CD14-positive monocyte (primary cell): ENCODE results near the gene ARHGAP32. TPM values are rescaled to one million over a fixed set of nuclear protein-coding genes. Genes with fewer than 3 reads are reported as not detected.
"Not testable (repeated sequence)": the region's sequence is repeated elsewhere in the genome, so short reads cannot be mapped to it uniquely, and the experiment has no call there.

Experiments used
- DNase-seq, 3 donors: peaks; one replicate each; pipeline ENCODE4 v3.0.0-alpha.2; 2011 to 2022
- H2AFZ ChIP-seq: 2 replicates; pipeline ENCODE4 v1.6.0; 2012; ENCODE audit warnings: mild to moderate bottlenecking, low read depth, low read length, inconsistent platforms; ENCODE audit not compliant: insufficient read depth, poor library complexity, severe bottlenecking
- H3K27ac ChIP-seq, 2 donors: 1 replicate in 1 of 2; 2 replicates in 1 of 2; pipeline ENCODE4 v1.5.1; 2012 to 2013; ENCODE audit warnings: low read length in 2 of 2, control low read depth in 1 of 2, inconsistent platforms in 1 of 2, low read depth in 1 of 2, mild to moderate bottlenecking in 1 of 2
- H3K27me3 ChIP-seq, 2 donors: one replicate each; pipeline versions ENCODE4 v1.6.0 to v1.6.1; 2011 to 2013; ENCODE audit warnings: low read length in 2 of 2; ENCODE audit not compliant: control insufficient read depth in 2 of 2, insufficient read depth in 2 of 2
- H3K36me3 ChIP-seq, 2 donors: replicated peaks in 1 of 2; 1 replicate in 1 of 2; 2 replicates in 1 of 2; pipeline versions ENCODE4 v1.5.1 to v1.6.1; 2012 to 2013; ENCODE audit warnings: low read length in 2 of 2, control low read depth in 1 of 2, inconsistent platforms in 1 of 2, mild to moderate bottlenecking in 1 of 2; ENCODE audit not compliant: insufficient read depth in 2 of 2, control insufficient read depth in 1 of 2
- H3K4me1 ChIP-seq, 2 donors: 1 replicate in 1 of 2; 2 replicates in 1 of 2; pipeline versions ENCODE4 v1.5.1 to v1.6.1; 2012 to 2013; ENCODE audit warnings: low read length in 2 of 2, control low read depth in 1 of 2, inconsistent platforms in 1 of 2, mild to moderate bottlenecking in 1 of 2, moderate library complexity in 1 of 2; ENCODE audit not compliant: insufficient read depth in 2 of 2, control insufficient read depth in 1 of 2
- H3K4me2 ChIP-seq: replicated peaks from 2 replicates; pipeline ENCODE3; 2012; ENCODE audit warnings: low read length, moderate library complexity, mild to moderate bottlenecking; ENCODE audit not compliant: poor library complexity, severe bottlenecking; ENCODE audit errors: extremely low read depth
- H3K4me3 ChIP-seq, 3 experiments: fragments of 200-600 bp in 1 of 3; sonication (generic) in 1 of 3; replicated peaks in 1 of 3; 1 replicate in 2 of 3; 2 replicates in 1 of 3; pipeline ENCODE4 v1.5.1; 2011 to 2013; ENCODE audit warnings: low read length in 3 of 3, mild to moderate bottlenecking in 3 of 3, control low read depth in 2 of 3, low read depth in 2 of 3, inconsistent platforms in 1 of 3, moderate library complexity in 1 of 3
- H3K79me2 ChIP-seq: 2 replicates; pipeline ENCODE4 v1.6.0; 2012; ENCODE audit warnings: mild to moderate bottlenecking, control low read depth, inconsistent platforms, low read length, moderate library complexity; ENCODE audit not compliant: insufficient read depth
- H3K9ac ChIP-seq: 2 replicates; pipeline ENCODE4 v1.6.0; 2017; ENCODE audit warnings: low read length, mild to moderate bottlenecking; ENCODE audit not compliant: insufficient read depth, poor library complexity, severe bottlenecking
- H3K9me3 ChIP-seq, 2 donors: replicated peaks in 1 of 2; 1 replicate in 1 of 2; 2 replicates in 1 of 2; pipeline versions ENCODE4 v1.5.1 to v1.6.1; 2012 to 2013; ENCODE audit warnings: low read length in 2 of 2, control low read depth in 1 of 2; ENCODE audit not compliant: control insufficient read depth in 1 of 2, insufficient read depth in 1 of 2
- H4K20me1 ChIP-seq: 2 replicates; pipeline ENCODE4 v1.6.0; 2012; ENCODE audit warnings: mild to moderate bottlenecking, low read length, control low read depth, moderate library complexity; ENCODE audit not compliant: insufficient read depth
- H3K27ac Mint-ChIP-seq, 7 donors: one replicate each; pipeline ENCODE4 v1.8.0; 2020; ENCODE audit warnings: mild to moderate bottlenecking in 7 of 7, mixed read lengths in 7 of 7, moderate library complexity in 6 of 7, inconsistent platforms in 2 of 7
- H3K27me3 Mint-ChIP-seq, 3 donors: one replicate each; pipeline ENCODE4 v1.8.0; 2021 to 2022; ENCODE audit warnings: low read depth in 3 of 3, mild to moderate bottlenecking in 3 of 3, mixed read lengths in 3 of 3, moderate library complexity in 3 of 3, inconsistent platforms in 1 of 3
- H3K36me3 Mint-ChIP-seq, 2 donors: one replicate each; pipeline ENCODE4 v1.8.0; 2020; ENCODE audit warnings: mixed read lengths in 2 of 2, inconsistent platforms in 1 of 2, mild to moderate bottlenecking in 1 of 2
- H3K4me1 Mint-ChIP-seq: one replicate; pipeline ENCODE4 v1.8.0; 2020; ENCODE audit warnings: mild to moderate bottlenecking, mixed read lengths
- H3K4me3 Mint-ChIP-seq, 2 donors: one replicate each; pipeline ENCODE4 v1.8.0; 2020; ENCODE audit warnings: mild to moderate bottlenecking in 2 of 2, mixed read lengths in 2 of 2, moderate library complexity in 1 of 2
- H3K9me3 Mint-ChIP-seq, 7 donors: one replicate each; pipeline ENCODE4 v1.8.0; 2020 to 2022; ENCODE audit warnings: mixed read lengths in 7 of 7, mild to moderate bottlenecking in 6 of 7, moderate library complexity in 6 of 7, inconsistent platforms in 2 of 7
- CTCF ChIP-seq: fragments of 200-600 bp; IDR thresholded peaks from one replicate; pipeline ENCODE4 v1.8.0; 2022; ENCODE audit warnings: antibody characterized with exemption, mild to moderate bottlenecking
- WGBS: methylation state at CpG from one replicate; pipeline ENCODE4 v1.1.5; 2013; ENCODE audit warnings: missing lambda C conversion rate; ENCODE audit not compliant: insufficient coverage; 5-methylcytosine and 5-hydroxymethylcytosine counted together
- intact Hi-C, 2 donors: fragments of 100-400 bp; cut with micrococcal nuclease; formaldehyde crosslinking; loops; one replicate each; pipeline versions ENCODE4 v1.15.0 to v1.15.1; 2023
- polyA plus RNA-seq, 3 donors: library from polyadenylated mRNA; depleted of rRNA in 1 of 3; unstranded in 2 of 3; stranded (reverse) in 1 of 3; fragments of 300-500 nt in 2 of 3; fragments of >200 nt in 1 of 3; fragmentation: Illumina TruSeq in 2 of 3; gene quantifications; 1 replicate in 2 of 3; 2 replicates in 1 of 3; pipeline ENCODE4 v1.2.3, GENCODE V29; 2012 to 2021

Gene ARHGAP32
- polyA plus RNA-seq, 3 donors = 0.13 to 3.4 (median 0.72) TPM

GRCh38 chr11:129163714-129164164, 28.4 kb downstream of the ARHGAP32 start:
- no peak overlapping the region for H3K4me3 ChIP-seq
- 95% methylated on average over 2 of the region's 3 CpGs for WGBS
- no peak for TF ChIP-seq CTCF
- no peak for DNase-seq
- no peak overlapping the region for H3K27ac Mint-ChIP-seq
- H3K4me2 ChIP-seq = no peak overlapping the region
- no peaks in the 10 kb centered on the region for H3K27me3 ChIP-seq
- no peaks in the 10 kb centered on the region for H3K79me2 ChIP-seq
- peaks cover 12 to 29% of the 10 kb centered on the region in 2 donors for H3K36me3 Mint-ChIP-seq
- H2AFZ ChIP-seq = no peak overlapping the region
- intact Hi-C loops = no loop called here
- no peaks in the 10 kb centered on the region for H3K4me1 ChIP-seq
- no peaks in the 10 kb centered on the region for H4K20me1 ChIP-seq
- H3K36me3 ChIP-seq = peaks cover 0 to 11% of the 10 kb centered on the region in 2 donors
- no peak overlapping the region for H3K27ac ChIP-seq
- no peaks in the 10 kb centered on the region for H3K4me1 Mint-ChIP-seq
- peaks cover 0 to 3% (median 0%) of the 10 kb centered on the region in 3 donors for H3K27me3 Mint-ChIP-seq
- H3K4me3 Mint-ChIP-seq = no peak overlapping the region
- H3K9me3 ChIP-seq = peaks cover 3 to 7% of the 10 kb centered on the region in 2 donors
- no peak overlapping the region for H3K9ac ChIP-seq
- peaks cover 12 to 29% (median 17%) of the 10 kb centered on the region in 7 donors for H3K9me3 Mint-ChIP-seq

GRCh38 chr11:129157080-129157479, 35.0 kb downstream of the ARHGAP32 start:
- H3K4me1 Mint-ChIP-seq, H3K4me1 ChIP-seq, H3K36me3 ChIP-seq, H3K27me3 Mint-ChIP-seq, H3K4me3 Mint-ChIP-seq, DNase-seq, H3K4me2 ChIP-seq, H4K20me1 ChIP-seq, intact Hi-C loops, H3K4me3 ChIP-seq, H3K27me3 ChIP-seq, H3K9ac ChIP-seq, H2AFZ ChIP-seq, H3K27ac ChIP-seq, H3K79me2 ChIP-seq: not testable (repeated sequence)
- WGBS = no CpG with 5 or more reads among the region's 3 CpGs
- peaks cover 14 to 44% of the 10 kb centered on the region in 2 donors for H3K36me3 Mint-ChIP-seq
- peak overlapping the region in 1 of 7 donors; percentile 43 for H3K27ac Mint-ChIP-seq
- H3K9me3 ChIP-seq = peaks cover 7 to 15% of the 10 kb centered on the region in 2 donors
- peaks cover 20 to 37% (median 28%) of the 10 kb centered on the region in 7 donors for H3K9me3 Mint-ChIP-seq
